GM12801 (cell line): ENCODE measurements around the gene PTPRC.

Experiments used
- TF ChIP-seq, protein P1 (sequence below): IDR thresholded peaks from one replicate; pipeline ENCODE4 v1.5.1; 2011; ENCODE audit warnings: control low read depth; ENCODE audit not compliant: insufficient read length; ENCODE audit errors: extremely low read depth

PTPRC gene

DNA sequence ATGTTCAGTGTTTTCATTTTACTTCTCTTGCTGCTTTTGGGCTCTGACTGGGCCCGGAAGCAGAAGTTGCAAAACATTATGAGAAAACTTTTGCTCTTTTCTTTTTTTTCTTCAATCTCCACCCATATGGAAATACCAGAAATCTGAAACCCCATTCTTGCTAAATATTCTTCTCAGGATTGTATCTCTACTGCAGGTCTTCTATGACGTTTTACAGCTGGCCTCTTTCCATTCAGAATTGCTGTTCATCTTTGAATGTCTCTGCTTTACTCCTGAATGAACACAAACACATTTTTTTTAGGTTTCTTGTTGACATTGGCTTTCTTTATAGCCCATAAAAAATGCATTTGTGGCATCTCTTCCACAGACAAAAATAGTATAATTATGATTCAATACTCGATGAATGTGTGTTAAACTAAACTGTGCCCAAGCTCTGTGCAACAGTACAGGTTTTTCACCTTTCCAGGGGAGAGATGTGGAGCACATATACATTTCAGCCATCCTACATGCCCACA is 18.8 kb downstream of the PTPRC start:
- TF ChIP-seq, protein P1, sequence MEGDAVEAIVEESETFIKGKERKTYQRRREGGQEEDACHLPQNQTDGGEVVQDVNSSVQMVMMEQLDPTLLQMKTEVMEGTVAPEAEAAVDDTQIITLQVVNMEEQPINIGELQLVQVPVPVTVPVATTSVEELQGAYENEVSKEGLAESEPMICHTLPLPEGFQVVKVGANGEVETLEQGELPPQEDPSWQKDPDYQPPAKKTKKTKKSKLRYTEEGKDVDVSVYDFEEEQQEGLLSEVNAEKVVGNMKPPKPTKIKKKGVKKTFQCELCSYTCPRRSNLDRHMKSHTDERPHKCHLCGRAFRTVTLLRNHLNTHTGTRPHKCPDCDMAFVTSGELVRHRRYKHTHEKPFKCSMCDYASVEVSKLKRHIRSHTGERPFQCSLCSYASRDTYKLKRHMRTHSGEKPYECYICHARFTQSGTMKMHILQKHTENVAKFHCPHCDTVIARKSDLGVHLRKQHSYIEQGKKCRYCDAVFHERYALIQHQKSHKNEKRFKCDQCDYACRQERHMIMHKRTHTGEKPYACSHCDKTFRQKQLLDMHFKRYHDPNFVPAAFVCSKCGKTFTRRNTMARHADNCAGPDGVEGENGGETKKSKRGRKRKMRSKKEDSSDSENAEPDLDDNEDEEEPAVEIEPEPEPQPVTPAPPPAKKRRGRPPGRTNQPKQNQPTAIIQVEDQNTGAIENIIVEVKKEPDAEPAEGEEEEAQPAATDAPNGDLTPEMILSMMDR, result no peak

DNA sequence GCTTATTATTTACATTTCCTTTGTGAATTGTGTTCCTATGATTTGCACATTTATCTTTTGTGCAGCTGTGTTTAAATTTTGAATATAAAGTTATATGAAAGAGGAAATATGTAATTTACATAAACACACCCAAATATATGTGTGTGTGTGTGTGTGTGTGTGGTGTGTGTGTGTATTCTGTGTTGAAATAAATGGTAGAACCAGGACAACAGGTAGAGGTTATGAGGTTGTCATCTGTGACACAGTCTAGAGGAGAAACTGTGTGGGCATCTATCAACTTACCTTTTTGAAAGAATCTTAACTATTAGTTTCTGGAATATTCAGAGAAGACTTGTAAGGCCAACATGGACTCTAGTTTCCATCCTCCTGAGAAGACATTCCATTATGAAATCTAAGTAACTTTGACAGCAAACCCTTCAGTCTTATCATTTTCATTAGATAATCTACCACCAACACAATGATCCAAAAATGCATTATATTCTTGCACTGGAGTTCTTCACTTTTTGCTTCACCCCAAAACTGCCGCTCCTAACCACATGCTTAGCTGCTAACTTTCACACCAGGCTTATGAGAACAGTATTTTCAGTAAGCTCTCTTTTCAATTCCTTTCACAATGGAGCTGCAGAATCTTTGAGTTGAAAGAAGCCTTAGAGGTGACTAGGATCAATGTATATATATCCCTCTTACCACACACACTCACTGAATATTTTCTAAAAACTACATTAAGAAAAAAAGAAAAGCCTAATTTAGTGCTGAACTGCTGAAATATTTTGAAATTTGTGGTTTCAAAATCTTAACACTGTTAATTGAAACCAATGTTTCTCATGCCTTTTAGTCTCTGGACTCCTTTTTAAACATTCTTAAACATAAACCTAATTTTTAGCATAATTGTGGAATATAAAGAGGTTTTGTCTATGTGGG is 21.8 kb downstream of the PTPRC start:
- TF ChIP-seq, protein P1, result no peak

DNA sequence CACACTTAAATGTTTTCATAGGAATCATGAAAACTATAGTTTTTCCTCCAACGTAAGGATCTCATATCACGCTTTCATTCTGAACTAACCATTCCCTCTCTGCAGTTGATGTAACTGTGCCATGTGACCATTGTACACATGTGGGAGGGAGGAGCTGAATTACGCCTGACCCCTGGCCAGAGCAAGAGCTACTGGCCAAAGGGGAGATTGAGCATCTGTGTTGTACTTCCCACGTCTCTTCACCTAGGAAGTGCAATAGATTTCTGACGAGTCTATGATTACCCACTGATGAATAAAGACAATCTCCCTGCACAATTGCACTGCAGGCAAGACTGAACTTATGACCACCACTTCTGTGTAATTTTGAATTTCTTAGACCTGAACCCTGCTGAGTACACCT is 24.0 kb downstream of the PTPRC start:
- TF ChIP-seq, protein P1, result no peak

DNA sequence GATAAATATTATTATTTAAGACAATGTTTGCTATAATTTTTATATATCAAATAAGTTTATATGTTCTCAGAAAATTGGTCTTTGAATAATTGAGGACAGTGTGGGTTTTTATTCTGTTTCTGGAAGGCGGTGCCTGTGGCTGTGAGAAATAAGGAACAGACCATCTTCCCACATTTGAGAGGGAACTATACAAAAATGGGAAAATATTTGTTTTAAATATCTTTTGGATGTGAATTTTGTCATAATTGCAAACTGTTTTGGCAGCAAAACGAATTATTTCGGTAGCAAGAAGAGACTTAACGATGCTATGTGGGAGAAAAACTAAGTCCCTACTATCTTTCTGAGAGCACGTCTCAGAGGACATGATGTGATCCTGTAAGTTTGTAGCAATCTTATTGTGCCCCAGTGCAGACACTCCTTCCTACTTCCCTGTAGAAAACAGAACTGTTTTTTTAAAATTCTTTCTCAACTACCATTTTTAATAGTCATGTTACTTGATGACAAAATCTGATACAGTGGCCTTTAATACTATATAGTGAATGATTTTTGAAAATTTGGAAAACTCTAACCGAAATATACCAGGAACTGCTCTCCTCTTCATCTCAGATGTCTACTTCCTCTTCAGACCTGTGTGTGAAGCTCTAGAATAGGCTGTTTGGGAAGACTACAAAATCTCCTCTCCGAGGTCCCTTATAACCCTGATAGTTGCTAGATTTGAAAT is 25.4 kb downstream of the PTPRC start:
- TF ChIP-seq, protein P1, result no peak

DNA sequence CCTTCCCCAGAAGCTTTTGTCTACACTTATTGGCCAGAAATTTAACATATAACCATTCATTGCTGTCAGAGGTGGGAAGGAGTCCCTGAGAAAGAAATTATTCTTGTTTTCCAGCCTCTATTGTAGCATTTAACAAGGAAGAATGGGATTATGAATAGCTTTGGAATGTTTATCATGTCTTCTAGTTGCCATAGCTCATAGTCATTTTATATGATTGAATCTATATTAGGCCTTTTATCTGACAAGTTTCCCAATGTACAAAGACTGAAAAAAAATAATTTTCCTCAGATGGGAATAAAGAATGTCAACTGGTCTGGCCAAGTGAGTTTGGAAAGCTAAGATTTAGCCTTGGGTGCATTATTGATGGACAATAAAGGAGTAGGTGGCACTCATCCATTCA is 28.3 kb downstream of the PTPRC start:
- TF ChIP-seq, protein P1, result no peak

DNA sequence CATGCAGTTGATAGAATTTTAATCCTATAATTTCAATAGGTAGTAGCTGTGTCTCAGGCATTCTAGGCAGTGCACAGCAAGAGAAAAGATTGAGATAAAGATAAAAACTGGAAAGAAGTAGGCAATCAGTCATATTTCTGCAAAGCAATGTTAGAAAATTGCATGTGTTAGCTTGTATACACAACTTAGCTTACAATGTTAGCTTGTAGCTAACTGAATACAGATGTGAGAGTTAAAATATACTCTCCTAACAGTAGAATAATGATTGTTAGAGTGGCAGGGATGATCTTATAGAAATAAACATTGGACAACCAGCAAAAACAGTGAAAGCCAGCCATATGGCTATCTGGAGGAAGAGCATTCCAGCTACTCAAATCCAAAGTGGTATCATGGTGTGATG is 29.0 kb downstream of the PTPRC start:
- TF ChIP-seq, protein P1, result no peak

DNA sequence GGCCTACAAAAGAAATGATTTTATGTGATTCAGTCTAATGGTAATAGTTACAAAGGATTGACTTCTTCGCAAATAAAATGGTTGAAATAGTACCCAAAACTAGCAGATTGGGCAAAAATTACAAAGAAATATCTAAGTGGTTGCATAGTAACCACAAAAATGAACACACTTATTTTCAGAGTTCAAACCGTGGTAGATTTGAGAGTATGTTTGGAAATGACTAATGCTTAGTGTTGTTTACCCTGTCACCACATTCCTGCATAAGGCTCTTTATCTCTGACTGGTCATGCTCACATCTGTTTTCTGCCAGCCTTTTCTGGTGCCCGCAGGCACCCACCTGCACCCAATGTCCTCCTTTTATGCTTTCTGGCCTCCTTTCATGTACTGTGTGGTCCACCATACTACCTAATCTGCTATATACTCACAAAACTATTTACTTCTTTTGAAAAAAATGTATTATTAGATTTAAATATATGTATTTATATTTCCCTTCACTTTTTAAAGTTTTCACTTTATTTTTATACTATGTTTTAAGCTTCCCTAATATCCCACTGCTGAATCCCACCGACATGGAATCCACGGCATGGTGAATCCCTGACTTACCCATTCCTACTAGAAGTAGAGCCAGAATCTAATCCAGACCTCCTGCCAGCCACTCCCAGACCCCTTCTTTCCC is 30.3 kb downstream of the PTPRC start:
- TF ChIP-seq, protein P1, result no peak
